HepG2 (cell line): ENCODE results near the gene TTC23L. TPM values are rescaled to one million over a fixed set of nuclear protein-coding genes. Genes with fewer than 3 reads are reported as not detected.

Experiments used
- GZF1 ChIP-seq: sonication (generic); formaldehyde crosslinking; IDR thresholded peaks from 2 replicates; pipeline ENCODE4 v1.5.1; 2020; ENCODE audit warnings: mild to moderate bottlenecking, missing genetic modification reagents
- NCOA5 ChIP-seq: sonication (generic); formaldehyde crosslinking; IDR thresholded peaks from 2 replicates; pipeline ENCODE4 v1.4.0; 2020; ENCODE audit warnings: missing genetic modification reagents
- SETDB1 ChIP-seq: sonication (generic); formaldehyde crosslinking; IDR thresholded peaks from 2 replicates; pipeline ENCODE4 v1.5.1; 2020; ENCODE audit warnings: missing genetic modification reagents, mild to moderate bottlenecking, borderline replicate concordance
- TAF15 ChIP-seq: fragments of 200-400 bp; formaldehyde crosslinking; IDR thresholded peaks from one replicate; pipeline ENCODE4 v1.6.1; 2018; ENCODE audit warnings: mild to moderate bottlenecking, low read depth, low read length; ENCODE audit not compliant: poor library complexity, severe bottlenecking
- ZBTB42 ChIP-seq: sonication (generic); formaldehyde crosslinking; IDR thresholded peaks from 2 replicates; pipeline ENCODE4 v1.5.0; 2020; ENCODE audit warnings: mild to moderate bottlenecking, missing genetic modification reagents
- ZNF335 ChIP-seq: sonication (generic); formaldehyde crosslinking; IDR thresholded peaks from 2 replicates; pipeline ENCODE4 v1.4.0; 2020; ENCODE audit warnings: missing genetic modification reagents
- ZNF577 ChIP-seq: sonication (generic); formaldehyde crosslinking; IDR thresholded peaks from 2 replicates; pipeline ENCODE4 v1.4.0; 2020; ENCODE audit warnings: mild to moderate bottlenecking, low read depth, missing genetic modification reagents, borderline replicate concordance
- ZNF629 ChIP-seq: sonication (generic); formaldehyde crosslinking; conservative IDR thresholded peaks from 2 replicates; pipeline ENCODE4 v1.5.0; 2020; ENCODE audit warnings: missing genetic modification reagents
- ZNF768 ChIP-seq: sonication (generic); formaldehyde crosslinking; IDR thresholded peaks from 2 replicates; pipeline ENCODE4 v1.4.0; 2020; ENCODE audit warnings: missing genetic modification reagents
- ZSCAN31 ChIP-seq: sonication (generic); formaldehyde crosslinking; IDR thresholded peaks from 2 replicates; pipeline ENCODE4 v1.5.0; 2020; ENCODE audit warnings: low read depth, mild to moderate bottlenecking, missing genetic modification reagents
- ZUFSP ChIP-seq: sonication (generic); formaldehyde crosslinking; IDR thresholded peaks from 2 replicates; pipeline ENCODE4 v1.9.0; 2021; ENCODE audit warnings: missing genetic modification reagents, mild to moderate bottlenecking, borderline replicate concordance
- polyA plus RNA-seq, 8 experiments: library from polyadenylated mRNA; depleted of rRNA in 3 of 8; stranded (reverse) in 7 of 8; unstranded in 1 of 8; fragments of >200 nt; fragmentation: Illumina TruSeq in 4 of 8; extraction: Trizol in 4 of 8; gene quantifications; 2 replicates each; pipeline versions ENCODE4 v1.2.1 to v1.2.3, GENCODE V29; 2011 to 2016; ENCODE audit warnings: low read depth in 4 of 8, missing spikeins in 1 of 8, mixed read lengths in 1 of 8; ENCODE audit not compliant: insufficient read depth in 1 of 8
- total RNA-seq, 5 experiments: library from RNA; depleted of rRNA; stranded (reverse); fragments of >200 nt; fragmentation: Illumina TruSeq; extraction: Trizol; gene quantifications; 2 replicates each; pipeline ENCODE4 v1.2.3, GENCODE V29; 2016; ENCODE audit warnings: low read depth in 1 of 5
- TF ChIP-seq, protein P1 (sequence below): sonication (generic); formaldehyde crosslinking; IDR thresholded peaks from 2 replicates; pipeline ENCODE4 v1.4.0; 2020; ENCODE audit warnings: missing genetic modification reagents
- TF ChIP-seq, protein P2 (sequence below): sonication (generic); formaldehyde crosslinking; IDR thresholded peaks from 2 replicates; pipeline ENCODE4 v1.5.1; 2020; ENCODE audit warnings: mild to moderate bottlenecking, missing genetic modification reagents, borderline replicate concordance

The TTC23L gene
- total and polyA plus RNA-seq, 2 of the 13 experiments (the other 11 are each of a cell fraction or from before 2014, with no cell fraction given), result 0.37 to 1.4 TPM

GRCh38 chr5:34929720-34930461 lies 90.9 kb downstream of the TTC23L start (continued):
- TF ChIP-seq, protein P1, sequence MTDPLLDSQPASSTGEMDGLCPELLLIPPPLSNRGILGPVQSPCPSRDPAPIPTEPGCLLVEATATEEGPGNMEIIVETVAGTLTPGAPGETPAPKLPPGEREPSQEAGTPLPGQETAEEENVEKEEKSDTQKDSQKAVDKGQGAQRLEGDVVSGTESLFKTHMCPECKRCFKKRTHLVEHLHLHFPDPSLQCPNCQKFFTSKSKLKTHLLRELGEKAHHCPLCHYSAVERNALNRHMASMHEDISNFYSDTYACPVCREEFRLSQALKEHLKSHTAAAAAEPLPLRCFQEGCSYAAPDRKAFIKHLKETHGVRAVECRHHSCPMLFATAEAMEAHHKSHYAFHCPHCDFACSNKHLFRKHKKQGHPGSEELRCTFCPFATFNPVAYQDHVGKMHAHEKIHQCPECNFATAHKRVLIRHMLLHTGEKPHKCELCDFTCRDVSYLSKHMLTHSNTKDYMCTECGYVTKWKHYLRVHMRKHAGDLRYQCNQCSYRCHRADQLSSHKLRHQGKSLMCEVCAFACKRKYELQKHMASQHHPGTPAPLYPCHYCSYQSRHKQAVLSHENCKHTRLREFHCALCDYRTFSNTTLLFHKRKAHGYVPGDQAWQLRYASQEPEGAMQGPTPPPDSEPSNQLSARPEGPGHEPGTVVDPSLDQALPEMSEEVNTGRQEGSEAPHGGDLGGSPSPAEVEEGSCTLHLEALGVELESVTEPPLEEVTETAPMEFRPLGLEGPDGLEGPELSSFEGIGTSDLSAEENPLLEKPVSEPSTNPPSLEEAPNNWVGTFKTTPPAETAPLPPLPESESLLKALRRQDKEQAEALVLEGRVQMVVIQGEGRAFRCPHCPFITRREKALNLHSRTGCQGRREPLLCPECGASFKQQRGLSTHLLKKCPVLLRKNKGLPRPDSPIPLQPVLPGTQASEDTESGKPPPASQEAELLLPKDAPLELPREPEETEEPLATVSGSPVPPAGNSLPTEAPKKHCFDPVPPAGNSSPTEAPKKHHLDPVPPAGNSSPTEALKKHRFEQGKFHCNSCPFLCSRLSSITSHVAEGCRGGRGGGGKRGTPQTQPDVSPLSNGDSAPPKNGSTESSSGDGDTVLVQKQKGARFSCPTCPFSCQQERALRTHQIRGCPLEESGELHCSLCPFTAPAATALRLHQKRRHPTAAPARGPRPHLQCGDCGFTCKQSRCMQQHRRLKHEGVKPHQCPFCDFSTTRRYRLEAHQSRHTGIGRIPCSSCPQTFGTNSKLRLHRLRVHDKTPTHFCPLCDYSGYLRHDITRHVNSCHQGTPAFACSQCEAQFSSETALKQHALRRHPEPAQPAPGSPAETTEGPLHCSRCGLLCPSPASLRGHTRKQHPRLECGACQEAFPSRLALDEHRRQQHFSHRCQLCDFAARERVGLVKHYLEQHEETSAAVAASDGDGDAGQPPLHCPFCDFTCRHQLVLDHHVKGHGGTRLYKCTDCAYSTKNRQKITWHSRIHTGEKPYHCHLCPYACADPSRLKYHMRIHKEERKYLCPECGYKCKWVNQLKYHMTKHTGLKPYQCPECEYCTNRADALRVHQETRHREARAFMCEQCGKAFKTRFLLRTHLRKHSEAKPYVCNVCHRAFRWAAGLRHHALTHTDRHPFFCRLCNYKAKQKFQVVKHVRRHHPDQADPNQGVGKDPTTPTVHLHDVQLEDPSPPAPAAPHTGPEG (CRISPR knock-in tag), result 0 out of 2 replicates have a peak, but pooled peaks have one; percentile 17
- no peak for TF ChIP-seq ZNF577 (CRISPR knock-in tag)
- no peak for TF ChIP-seq ZNF629
- no peak for TF ChIP-seq GZF1 (CRISPR knock-in tag)
- no peak for TF ChIP-seq ZBTB42 (CRISPR knock-in tag)
- no peak for TF ChIP-seq TAF15
- TF ChIP-seq, protein P2, sequence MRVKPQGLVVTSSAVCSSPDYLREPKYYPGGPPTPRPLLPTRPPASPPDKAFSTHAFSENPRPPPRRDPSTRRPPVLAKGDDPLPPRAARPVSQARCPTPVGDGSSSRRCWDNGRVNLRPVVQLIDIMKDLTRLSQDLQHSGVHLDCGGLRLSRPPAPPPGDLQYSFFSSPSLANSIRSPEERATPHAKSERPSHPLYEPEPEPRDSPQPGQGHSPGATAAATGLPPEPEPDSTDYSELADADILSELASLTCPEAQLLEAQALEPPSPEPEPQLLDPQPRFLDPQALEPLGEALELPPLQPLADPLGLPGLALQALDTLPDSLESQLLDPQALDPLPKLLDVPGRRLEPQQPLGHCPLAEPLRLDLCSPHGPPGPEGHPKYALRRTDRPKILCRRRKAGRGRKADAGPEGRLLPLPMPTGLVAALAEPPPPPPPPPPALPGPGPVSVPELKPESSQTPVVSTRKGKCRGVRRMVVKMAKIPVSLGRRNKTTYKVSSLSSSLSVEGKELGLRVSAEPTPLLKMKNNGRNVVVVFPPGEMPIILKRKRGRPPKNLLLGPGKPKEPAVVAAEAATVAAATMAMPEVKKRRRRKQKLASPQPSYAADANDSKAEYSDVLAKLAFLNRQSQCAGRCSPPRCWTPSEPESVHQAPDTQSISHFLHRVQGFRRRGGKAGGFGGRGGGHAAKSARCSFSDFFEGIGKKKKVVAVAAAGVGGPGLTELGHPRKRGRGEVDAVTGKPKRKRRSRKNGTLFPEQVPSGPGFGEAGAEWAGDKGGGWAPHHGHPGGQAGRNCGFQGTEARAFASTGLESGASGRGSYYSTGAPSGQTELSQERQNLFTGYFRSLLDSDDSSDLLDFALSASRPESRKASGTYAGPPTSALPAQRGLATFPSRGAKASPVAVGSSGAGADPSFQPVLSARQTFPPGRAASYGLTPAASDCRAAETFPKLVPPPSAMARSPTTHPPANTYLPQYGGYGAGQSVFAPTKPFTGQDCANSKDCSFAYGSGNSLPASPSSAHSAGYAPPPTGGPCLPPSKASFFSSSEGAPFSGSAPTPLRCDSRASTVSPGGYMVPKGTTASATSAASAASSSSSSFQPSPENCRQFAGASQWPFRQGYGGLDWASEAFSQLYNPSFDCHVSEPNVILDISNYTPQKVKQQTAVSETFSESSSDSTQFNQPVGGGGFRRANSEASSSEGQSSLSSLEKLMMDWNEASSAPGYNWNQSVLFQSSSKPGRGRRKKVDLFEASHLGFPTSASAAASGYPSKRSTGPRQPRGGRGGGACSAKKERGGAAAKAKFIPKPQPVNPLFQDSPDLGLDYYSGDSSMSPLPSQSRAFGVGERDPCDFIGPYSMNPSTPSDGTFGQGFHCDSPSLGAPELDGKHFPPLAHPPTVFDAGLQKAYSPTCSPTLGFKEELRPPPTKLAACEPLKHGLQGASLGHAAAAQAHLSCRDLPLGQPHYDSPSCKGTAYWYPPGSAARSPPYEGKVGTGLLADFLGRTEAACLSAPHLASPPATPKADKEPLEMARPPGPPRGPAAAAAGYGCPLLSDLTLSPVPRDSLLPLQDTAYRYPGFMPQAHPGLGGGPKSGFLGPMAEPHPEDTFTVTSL (CRISPR knock-in tag), result no peak
- no peak for TF ChIP-seq ZUFSP
- no peak for TF ChIP-seq SETDB1 (CRISPR knock-in tag)
- no peak for TF ChIP-seq ZNF335 (CRISPR knock-in tag)
- peak; percentile 46 for TF ChIP-seq ZSCAN31 (CRISPR knock-in tag)
- TF ChIP-seq NCOA5 (CRISPR knock-in tag), result no peak
- TF ChIP-seq ZNF768, result peak; percentile 50; the same call in 1 of the 2 replicates
